ENCODE measurements around the gene RPA4. TPM values are rescaled to one million over a fixed set of nuclear protein-coding genes. Genes with fewer than 3 reads are reported as not detected.

RPA4 gene, protein sequence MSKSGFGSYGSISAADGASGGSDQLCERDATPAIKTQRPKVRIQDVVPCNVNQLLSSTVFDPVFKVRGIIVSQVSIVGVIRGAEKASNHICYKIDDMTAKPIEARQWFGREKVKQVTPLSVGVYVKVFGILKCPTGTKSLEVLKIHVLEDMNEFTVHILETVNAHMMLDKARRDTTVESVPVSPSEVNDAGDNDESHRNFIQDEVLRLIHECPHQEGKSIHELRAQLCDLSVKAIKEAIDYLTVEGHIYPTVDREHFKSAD
- under 1 TPM in 1 of 2 donors, not detected in 1; 0.35 TPM for total RNA-seq

GRCh38 chrX:96883608-96884007, at the start of gene RPA4:
TSS of gene RPA4 (plus strand) at chrX:96883908. CDS start at chrX:96884311, 403 bp downstream.
- DNase-seq (ENCODE audit: low spot score), result no peak
- TF ChIP-seq, protein P1, sequence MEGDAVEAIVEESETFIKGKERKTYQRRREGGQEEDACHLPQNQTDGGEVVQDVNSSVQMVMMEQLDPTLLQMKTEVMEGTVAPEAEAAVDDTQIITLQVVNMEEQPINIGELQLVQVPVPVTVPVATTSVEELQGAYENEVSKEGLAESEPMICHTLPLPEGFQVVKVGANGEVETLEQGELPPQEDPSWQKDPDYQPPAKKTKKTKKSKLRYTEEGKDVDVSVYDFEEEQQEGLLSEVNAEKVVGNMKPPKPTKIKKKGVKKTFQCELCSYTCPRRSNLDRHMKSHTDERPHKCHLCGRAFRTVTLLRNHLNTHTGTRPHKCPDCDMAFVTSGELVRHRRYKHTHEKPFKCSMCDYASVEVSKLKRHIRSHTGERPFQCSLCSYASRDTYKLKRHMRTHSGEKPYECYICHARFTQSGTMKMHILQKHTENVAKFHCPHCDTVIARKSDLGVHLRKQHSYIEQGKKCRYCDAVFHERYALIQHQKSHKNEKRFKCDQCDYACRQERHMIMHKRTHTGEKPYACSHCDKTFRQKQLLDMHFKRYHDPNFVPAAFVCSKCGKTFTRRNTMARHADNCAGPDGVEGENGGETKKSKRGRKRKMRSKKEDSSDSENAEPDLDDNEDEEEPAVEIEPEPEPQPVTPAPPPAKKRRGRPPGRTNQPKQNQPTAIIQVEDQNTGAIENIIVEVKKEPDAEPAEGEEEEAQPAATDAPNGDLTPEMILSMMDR (IDR thresholded peaks at IDR 0.05), result no peak
- no peaks in the 10 kb centered on the region for H3K36me3 ChIP-seq
- H3K4me1 ChIP-seq, result no peaks in the 10 kb centered on the region
- no peaks in the 10 kb centered on the region for H3K9me3 ChIP-seq
- H3K4me3 ChIP-seq, result no peak within 1 kb of the TSS
- no peak within 1 kb of the TSS for H3K27ac ChIP-seq
- H3K27me3 ChIP-seq, result no peaks in the 10 kb centered on the region

GRCh38 chrX:96834137-96834536, 49.6 kb upstream of the RPA4 start:
- H3K36me3 ChIP-seq, result no peaks in the 10 kb centered on the region
- TF ChIP-seq, protein P1 (IDR thresholded peaks at IDR 0.05), result no peak
- H3K4me1 ChIP-seq, result no peaks in the 10 kb centered on the region
- H3K27ac ChIP-seq, result no peak overlapping the region
- H3K27me3 ChIP-seq, result no peaks in the 10 kb centered on the region
- no peak for DNase-seq (ENCODE audit: low spot score)
- no peaks in the 10 kb centered on the region for H3K9me3 ChIP-seq
- H3K4me3 ChIP-seq, result no peak overlapping the region

DNA sequence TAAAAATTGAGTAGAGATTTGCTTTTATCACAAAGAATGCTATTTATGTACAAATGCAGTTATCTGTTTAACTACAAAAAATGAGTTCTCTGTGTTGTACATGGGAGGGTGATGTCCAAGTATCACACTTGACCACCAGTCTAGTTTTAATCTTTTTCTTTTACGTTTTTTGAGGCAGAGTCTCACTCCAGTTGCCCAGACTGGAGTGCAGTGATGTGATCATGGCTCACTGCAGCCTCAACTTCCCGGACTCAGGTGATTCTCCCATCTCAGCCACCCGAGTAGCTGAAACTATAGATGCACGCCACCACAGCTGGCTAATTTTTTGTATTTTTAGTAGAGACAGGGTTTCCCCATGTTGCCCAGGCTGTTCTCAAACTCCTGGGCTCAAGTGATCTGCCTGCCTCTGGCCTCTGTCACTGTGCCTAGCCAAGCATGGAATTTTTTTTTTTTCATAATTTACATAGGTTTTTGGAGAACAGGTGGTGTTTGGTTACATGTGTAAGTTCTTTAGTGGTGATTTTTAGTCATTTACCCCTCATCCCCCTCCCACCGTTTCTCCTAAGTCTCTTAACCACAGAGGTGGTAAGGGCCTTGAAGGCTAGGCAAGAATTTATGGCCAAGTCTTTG, 47.9 kb upstream of the RPA4 start:
- no peak for DNase-seq (ENCODE audit: low spot score)
- H3K27me3 ChIP-seq, result peaks cover 0 to 3% of the 10 kb centered on the region in 2 donors
- no peak overlapping the region for H3K4me3 ChIP-seq
- H3K4me1 ChIP-seq, result no peaks in the 10 kb centered on the region
- H3K27ac ChIP-seq, result no peak overlapping the region
- TF ChIP-seq, protein P1 (IDR thresholded peaks at IDR 0.05), result no peak
- H3K36me3 ChIP-seq, result no peaks in the 10 kb centered on the region
- H3K9me3 ChIP-seq, result no peaks in the 10 kb centered on the region

- Histone ChIP-seq H3K27me3 (peaks cover 0 to 3% of the 10 kb centered on the region in 2 donors), H3K36me3 (no peaks in the 10 kb centered on the region), H3K4me3 (no peak overlapping the region), H3K4me1 (no peaks in the 10 kb centered on the region), H3K9me3 (no peaks in the 10 kb centered on the region), H3K27ac (no peak overlapping the region)
- TF ChIP-seq, protein P1 (IDR thresholded peaks at IDR 0.05), result no peak
- no peak for DNase-seq (ENCODE audit: low spot score)
Measured at GRCh38 chrX:96837808-96838207, 45.9 kb upstream of the RPA4 start.

DNA sequence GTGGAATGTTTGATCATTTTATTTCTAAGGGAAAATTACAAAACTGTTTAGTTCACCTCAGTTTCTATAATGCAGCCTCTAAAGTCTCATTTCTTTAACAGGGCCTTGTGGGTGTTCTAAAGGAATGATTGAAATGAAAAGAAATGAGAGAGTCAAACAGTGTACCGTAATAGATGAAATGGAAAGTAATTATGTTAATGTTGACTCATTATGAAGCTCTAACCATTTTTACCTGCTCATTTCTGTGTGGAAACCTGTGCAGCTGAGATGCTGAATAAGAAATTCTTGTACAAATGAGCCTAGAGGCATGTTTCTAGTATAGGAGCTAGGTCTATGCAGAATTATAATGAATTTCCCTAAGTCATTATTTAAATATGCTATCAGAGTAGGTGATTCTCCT, 45.2 kb upstream of the RPA4 start:
- Histone ChIP-seq H3K36me3 (no peaks in the 10 kb centered on the region), H3K27ac (no peak overlapping the region), H3K4me3 (no peak overlapping the region), H3K27me3 (peaks cover 0 to 3% of the 10 kb centered on the region in 2 donors), H3K9me3 (no peaks in the 10 kb centered on the region), H3K4me1 (no peaks in the 10 kb centered on the region)
- DNase-seq (ENCODE audit: low spot score), result no peak
- TF ChIP-seq, protein P1 (IDR thresholded peaks at IDR 0.05), result no peak

Measured in right atrium auricular region (tissue), 2 donors.